ENCODE results near the gene ERBIN.
"Not testable (repeated sequence)": the region's sequence is repeated elsewhere in the genome, so short reads cannot be mapped to it uniquely, and the experiment has no call there.

ERBIN gene

DNA sequence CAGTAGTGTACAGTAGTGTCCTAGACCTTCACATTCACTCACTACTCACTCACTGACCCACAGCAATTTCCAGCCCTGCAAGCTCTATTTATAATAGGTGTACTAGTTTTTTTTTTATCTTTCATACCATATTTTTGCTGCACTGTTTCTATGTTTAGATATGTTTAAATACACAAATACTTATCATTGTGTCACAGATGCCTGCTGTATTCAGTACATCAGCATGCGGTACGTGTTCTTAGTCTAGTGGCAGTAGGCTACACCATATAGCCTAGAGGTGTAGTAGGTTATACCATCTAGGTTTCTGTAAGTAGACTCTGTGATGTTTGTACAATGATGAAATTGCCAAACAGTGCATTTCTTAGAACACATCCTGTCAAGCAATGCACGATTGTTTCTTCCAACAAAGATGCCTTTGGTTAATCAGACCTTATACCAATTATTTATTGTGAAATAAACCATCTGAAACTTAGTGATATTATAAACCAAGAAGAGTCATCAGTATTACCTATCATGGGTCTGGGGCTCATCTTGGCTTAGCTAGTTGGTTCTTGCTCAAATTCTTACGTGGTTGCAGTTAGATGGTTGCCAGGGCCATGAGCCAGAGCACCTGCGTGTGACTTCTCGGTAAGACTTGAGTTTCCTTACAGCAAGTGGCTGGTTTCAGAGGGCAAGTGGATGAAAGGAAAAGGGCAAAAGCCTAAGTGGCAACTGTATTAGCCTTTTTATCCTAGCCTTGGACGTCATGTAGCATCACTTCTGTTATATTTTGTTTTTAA, 41.1 kb downstream of the ERBIN start:
- DNase-seq (ENCODE audit: low read depth), result no peak

- DNase-seq (ENCODE audit: low read depth), result no peak
Observed at GRCh38 chr5:65969539-65970393, 43.4 kb downstream of the ERBIN start.

- no peak for DNase-seq (ENCODE audit: low read depth)
Observed at GRCh38 chr5:65970481-65971367, 44.3 kb downstream of the ERBIN start.

DNA sequence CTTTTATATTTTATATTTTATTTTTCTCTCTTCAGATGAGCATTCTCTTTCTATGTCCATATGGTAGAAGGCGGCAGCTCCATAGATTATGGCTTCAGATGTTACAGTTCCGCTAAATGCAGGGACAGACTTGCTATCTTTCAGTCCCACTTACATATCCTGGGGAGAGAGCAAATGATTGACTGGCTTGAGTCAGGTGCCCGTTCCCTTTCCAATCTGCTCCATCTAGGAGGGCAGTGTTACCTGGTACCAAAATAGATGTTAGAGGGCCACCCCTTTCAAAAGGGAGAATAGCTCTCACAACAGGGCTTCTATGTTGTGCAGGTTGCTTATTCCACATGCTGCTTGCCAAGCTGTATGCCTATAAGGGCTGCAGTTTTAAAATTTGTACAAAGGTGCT, 45.3 kb downstream of the ERBIN start:
- no peak for DNase-seq (ENCODE audit: low read depth)

GRCh38 chr5:65972896-65973295, 46.5 kb downstream of the ERBIN start:
- not testable (repeated sequence) for DNase-seq (ENCODE audit: low read depth)

- no peak for DNase-seq (ENCODE audit: low read depth)
Observed at GRCh38 chr5:65978251-65978650, 51.9 kb downstream of the ERBIN start.

DNA sequence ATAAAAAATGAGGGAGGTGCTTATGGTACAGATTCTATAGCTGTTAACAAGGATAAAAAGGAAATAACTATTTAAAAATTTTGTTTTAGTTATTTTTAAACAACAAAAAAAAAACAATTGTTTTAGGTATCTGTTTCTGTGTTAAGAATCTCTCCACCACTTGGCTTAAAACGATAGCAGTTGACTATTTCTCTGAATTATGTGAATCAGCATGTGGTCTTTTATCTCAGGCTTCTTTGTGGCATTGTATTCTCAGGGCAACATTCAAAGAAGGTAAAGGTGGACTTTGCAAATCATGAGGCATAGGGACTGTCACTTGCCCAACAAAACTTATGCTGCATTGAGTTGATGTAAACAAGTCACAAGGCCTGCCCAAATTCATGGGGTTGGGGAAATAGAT, 55.2 kb downstream of the ERBIN start:
- DNase-seq (ENCODE audit: low read depth), result no peak

DNA sequence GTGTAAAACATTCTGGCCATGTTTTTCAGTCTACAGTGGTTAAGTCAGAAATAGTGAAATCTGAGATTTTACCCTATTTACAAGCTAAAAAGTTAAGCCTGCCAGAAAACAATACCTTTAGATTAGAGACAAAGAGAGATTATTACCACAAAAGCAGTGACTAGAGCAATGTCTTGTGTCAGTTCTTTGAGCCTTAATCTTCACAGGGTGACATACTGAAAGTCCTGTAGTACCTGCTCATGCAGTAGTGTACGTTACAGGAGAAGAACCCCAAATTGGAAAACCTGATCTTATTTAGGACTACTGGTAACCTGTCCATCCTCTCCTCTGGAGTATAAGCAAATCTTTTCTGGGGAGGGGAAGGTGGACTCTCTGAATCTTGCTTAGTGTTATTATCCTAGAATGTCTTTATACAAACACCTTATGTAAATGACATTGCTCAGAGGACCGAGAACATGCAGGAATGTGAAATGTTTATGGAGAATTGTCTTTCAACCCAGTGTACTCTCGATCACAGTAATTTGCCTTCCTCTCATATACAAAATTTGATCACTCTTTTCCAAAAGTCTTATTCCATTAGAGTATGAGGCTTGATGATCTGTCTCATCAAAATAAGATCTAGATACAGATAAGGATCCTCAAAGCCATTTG, 55.7 kb downstream of the ERBIN start:
- no peak for DNase-seq (ENCODE audit: low read depth)

DNA sequence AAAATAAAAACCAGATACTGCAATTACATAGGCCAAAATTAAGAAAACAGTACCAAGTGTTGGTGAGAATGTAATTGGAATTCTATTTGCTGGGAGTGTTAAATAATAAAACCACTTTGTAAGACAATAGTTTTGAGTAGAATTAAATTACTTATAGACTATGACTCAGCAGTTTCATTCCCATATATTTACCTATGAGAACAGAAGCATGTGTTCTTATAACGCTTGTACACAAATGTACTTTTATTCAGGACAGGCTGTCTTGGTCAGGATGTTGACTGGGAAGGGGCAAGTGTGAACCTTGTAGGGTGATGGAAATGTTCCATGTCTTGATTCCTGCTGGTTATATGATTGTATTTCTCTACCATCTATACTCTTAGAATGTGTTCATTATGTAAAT, 56.3 kb downstream of the ERBIN start:
- no peak for DNase-seq (ENCODE audit: low read depth)

GRCh38 chr5:65984098-65984885, 57.9 kb downstream of the ERBIN start:
- no peak for DNase-seq (ENCODE audit: low read depth)

DNA sequence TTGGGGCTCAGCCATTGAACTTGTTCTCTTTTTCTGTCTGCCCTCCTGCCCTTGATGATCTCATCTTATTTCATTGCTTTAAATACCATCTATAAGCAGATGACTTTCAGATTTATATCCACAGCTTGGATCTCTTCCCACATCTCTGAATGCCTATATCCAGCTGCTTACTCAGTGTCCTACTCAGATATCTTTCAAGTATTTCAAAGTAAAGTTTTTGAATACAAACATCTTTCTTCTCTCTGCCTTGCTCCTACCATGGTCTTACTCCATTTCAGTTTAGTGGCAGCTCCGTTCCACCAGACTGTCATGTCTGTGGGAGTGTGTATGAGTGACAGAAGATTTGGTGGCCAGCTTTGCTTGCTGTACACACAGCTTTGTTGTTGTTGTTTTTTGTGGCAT, 59.7 kb downstream of the ERBIN start:
- DNase-seq (ENCODE audit: low read depth), result no peak

- no peak for DNase-seq (ENCODE audit: low read depth)
Observed at GRCh38 chr5:65986796-65987195, 60.4 kb downstream of the ERBIN start.

DNA sequence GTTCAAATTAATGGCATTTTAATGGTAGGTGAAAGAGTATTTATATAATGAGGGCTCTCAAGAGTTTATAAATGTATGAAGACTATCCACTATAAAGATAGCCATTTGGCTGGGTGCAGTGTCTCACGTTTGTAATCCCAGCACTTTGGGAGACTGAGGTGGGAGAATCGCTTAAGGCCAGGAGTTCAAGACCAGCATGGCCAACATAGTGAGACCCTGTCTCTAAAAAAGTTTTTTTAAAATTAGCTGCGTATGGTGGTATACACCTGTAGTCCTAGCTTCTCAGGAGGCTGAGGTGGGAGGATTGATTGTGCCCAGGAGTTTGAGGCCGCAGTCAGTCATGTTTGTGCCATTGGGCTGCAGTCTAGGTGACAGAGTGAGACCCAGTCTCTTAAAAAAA, 61.6 kb downstream of the ERBIN start:
- no peak for DNase-seq (ENCODE audit: low read depth)

DNA sequence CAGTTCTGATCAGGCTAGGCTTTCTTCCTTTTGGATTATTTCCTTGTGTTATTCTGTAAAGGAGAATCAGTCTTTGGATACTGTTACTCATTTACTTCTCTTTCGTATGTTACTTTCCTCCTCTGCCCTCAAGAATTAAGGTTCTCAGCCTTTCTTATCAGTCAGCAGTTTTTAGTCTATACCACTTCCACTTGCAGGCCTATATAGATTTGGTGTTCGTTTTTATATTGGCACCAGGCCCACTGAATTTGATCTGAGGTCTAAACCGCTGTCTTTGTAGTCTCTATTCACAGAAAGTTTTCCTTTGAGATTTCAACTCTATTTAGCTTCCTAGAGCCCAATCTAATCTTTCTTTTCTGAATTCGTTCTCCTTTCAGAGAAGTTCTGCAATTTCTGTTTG, 62.8 kb downstream of the ERBIN start:
- DNase-seq (ENCODE audit: low read depth), result no peak

GRCh38 chr5:65992630-65993029, 66.3 kb downstream of the ERBIN start:
- DNase-seq (ENCODE audit: low read depth), result no peak

GRCh38 chr5:65994117-65994786, 67.9 kb downstream of the ERBIN start:
- no peak for DNase-seq (ENCODE audit: low read depth)

GRCh38 chr5:65999061-65999723, 72.8 kb downstream of the ERBIN start:
- no peak for DNase-seq (ENCODE audit: low read depth)

DNA sequence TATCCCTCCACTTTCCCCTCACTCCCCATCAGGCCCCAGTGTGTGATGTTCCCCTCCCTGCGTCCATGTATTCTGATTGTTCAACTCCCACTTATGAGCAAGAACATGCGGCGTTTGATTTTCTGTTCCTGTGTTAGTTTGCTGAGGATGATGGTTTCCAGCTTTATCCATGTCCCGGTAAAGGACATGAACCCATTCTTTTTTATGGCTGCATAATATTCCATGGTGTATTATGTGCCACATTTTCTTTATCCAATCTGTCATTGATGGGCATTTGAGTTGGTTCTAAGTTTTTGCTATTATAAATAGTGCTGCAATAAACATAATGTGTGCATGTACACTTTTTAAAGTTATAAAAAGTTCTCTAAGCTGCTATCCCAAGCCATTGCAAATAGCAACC, 75.6 kb downstream of the ERBIN start:
- DNase-seq (ENCODE audit: low read depth), result no peak

DNA sequence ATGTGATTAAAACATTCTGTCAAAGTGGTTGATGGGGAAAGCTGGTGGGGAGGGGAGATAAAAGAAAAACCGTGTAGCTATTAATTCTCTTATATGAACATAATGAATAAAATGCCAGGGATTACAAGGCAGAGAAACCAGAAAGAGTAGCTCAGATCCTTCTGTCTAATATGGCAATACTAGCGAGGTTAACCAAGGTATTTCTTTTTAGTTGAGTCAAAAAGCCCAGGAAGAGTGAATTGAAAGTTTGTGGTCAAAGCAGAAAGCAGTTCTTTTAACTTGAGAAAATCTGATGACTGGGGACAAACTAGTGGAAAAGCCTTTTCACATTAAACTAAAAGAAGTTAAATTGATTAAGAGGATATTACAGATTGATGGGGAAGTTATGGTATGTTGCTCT, 76.0 kb downstream of the ERBIN start:
- DNase-seq (ENCODE audit: low read depth), result no peak

DNA sequence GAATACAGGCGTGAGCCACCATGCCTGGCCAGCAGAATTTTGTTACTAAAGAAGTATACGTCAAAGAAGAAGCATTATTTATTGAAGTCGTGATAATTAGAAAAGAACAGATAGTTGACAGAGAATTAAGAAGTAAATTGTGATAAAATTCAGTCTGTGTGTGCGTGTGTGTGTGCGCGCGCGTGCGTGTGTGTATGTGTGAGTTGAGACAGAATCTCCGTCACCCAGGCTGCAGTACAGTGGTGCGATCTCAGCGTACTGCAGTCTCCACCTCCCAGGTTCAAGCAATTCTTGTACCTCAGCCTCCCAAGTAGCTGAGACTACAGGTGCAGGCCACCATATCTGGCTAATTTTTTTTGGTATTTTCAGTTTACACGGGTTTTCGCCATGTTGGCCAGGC, 77.8 kb downstream of the ERBIN start:
- DNase-seq (ENCODE audit: low read depth), result no peak
